Esophagus squamous epithelium (tissue), 5 donors: ENCODE data around the gene ETV6. TPM values are rescaled to one million over a fixed set of nuclear protein-coding genes. Genes with fewer than 3 reads are reported as not detected.

Source experiments
- DNase-seq: peaks from one replicate; lab custom pipeline; 2025; lab: John Stamatoyannopoulos, UW
- H3K27ac ChIP-seq, 4 donors: fragments of 200-600 bp; sonication (generic); one replicate each; pipeline ENCODE4 v1.5.1; 2016 to 2019; ENCODE audit warnings: mild to moderate bottlenecking in 1 of 4
- H3K27me3 ChIP-seq, 4 donors: fragments of 200-600 bp; sonication (generic); 1 replicate in 3 of 4; 2 replicates in 1 of 4; pipeline versions ENCODE4 v1.5.1 to v1.6.0; 2017 to 2021; ENCODE audit warnings: antibody characterized with exemption in 1 of 4
- H3K36me3 ChIP-seq, 3 donors: fragments of 200-600 bp; sonication (generic); one replicate each; pipeline ENCODE4 v1.5.1; 2016 to 2019
- H3K4me1 ChIP-seq, 3 donors: fragments of 200-600 bp; sonication (generic); one replicate each; pipeline ENCODE4 v1.5.1; 2017 to 2019
- H3K4me3 ChIP-seq, 4 donors: fragments of 200-600 bp; sonication (generic); 1 replicate in 3 of 4; 2 replicates in 1 of 4; pipeline ENCODE4 v1.5.1; 2016 to 2019; ENCODE audit warnings: mild to moderate bottlenecking in 2 of 4, moderate library complexity in 1 of 4
- H3K9me3 ChIP-seq, 3 donors: fragments of 200-600 bp; sonication (generic); one replicate each; pipeline ENCODE4 v1.5.1; 2016 to 2019
- CTCF ChIP-seq, 6 experiments: fragments of 450-650 bp in 4 of 6; fragments of 200-600 bp in 2 of 6; sonication (generic) in 2 of 6; IDR thresholded peaks; one replicate each; pipeline ENCODE4 v1.5.1; 2016 to 2019; ENCODE audit warnings: antibody characterized with exemption in 6 of 6, mild to moderate bottlenecking in 4 of 6, moderate library complexity in 4 of 6
- POLR2A ChIP-seq, 4 donors: fragments of 450-650 bp; IDR thresholded peaks; one replicate each; pipeline ENCODE4 v1.6.1; 2017; ENCODE audit warnings: antibody characterized with exemption in 4 of 4, mild to moderate bottlenecking in 4 of 4, moderate library complexity in 3 of 4
- WGBS, 2 donors: methylation state at CpG; one replicate each; pipeline ENCODE4 v1.1.5; 2018; 5-methylcytosine and 5-hydroxymethylcytosine counted together
- intact Hi-C: fragments of 100-400 bp; cut with DNase I; formaldehyde crosslinking; loops from one replicate; pipeline ENCODE4 v1.15.0; 2022
- total RNA-seq, 4 donors: library from RNA; depleted of rRNA; stranded (reverse); fragments of >200 nt; gene quantifications; one replicate each; pipeline ENCODE4 v1.1.0, GENCODE V29; 2016
- donor health status: DM: yes; HTN: yes; CAD: no.

ETV6 gene
- total RNA-seq, 4 donors from 2014 or later: 11.3 to 17.3 (median 13.8) TPM

- TF ChIP-seq POLR2A (IDR thresholded peaks at IDR 0.05): no peak
- no peak for TF ChIP-seq CTCF (IDR thresholded peaks at IDR 0.05)
- Histone ChIP-seq H3K4me1 (peaks cover 24 to 85% (median 64%) of the 10 kb centered on the region in 3 donors), H3K27me3 (no peaks in the 10 kb centered on the region), H3K4me3 (no peak overlapping the region), H3K36me3 (no peaks in the 10 kb centered on the region), H3K9me3 (no peaks in the 10 kb centered on the region), H3K27ac (peak overlapping the region in 3 of 4 donors; percentile 2 to 48 (median 11))
- intact Hi-C loops: no loop called here
- DNase-seq: no peak
- WGBS, 2 donors: 82 to 96% methylated on average over 5 to 8 of the region's 8 CpGs
Observed at GRCh38 chr12:11725686-11726085, 76.2 kb downstream of the ETV6 start.

- no peak for TF ChIP-seq POLR2A (IDR thresholded peaks at IDR 0.05)
- no peak for TF ChIP-seq CTCF (IDR thresholded peaks at IDR 0.05)
- H3K27ac ChIP-seq: peak overlapping the region in 3 of 4 donors; percentile 42 to 86 (median 83)
- no peaks in the 10 kb centered on the region for H3K36me3 ChIP-seq
- no peak for DNase-seq
- H3K4me1 ChIP-seq: peaks cover 29 to 94% (median 74%) of the 10 kb centered on the region in 3 donors
- 88% methylated on average over 3 of the region's 3 CpGs for WGBS, 2 donors
- H3K9me3 ChIP-seq: no peaks in the 10 kb centered on the region
- H3K27me3 ChIP-seq: no peaks in the 10 kb centered on the region
- no peak overlapping the region for H3K4me3 ChIP-seq
- intact Hi-C loops: no loop called here
Observed at GRCh38 chr12:11726659-11727058, 77.2 kb downstream of the ETV6 start.

- Histone ChIP-seq H3K4me1 (peaks cover 30 to 98% (median 80%) of the 10 kb centered on the region in 3 donors), H3K27me3 (no peaks in the 10 kb centered on the region), H3K27ac (peak overlapping the region in 3 of 4 donors; percentile 42 to 86 (median 83)), H3K9me3 (no peaks in the 10 kb centered on the region), H3K4me3 (no peak overlapping the region), H3K36me3 (no peaks in the 10 kb centered on the region)
- intact Hi-C loops: no loop called here
- no peak for DNase-seq
- WGBS, 2 donors: 71 to 74% methylated on average over 11 to 12 of the region's 12 CpGs
- TF ChIP-seq CTCF (IDR thresholded peaks at IDR 0.05) (no peak), POLR2A (IDR thresholded peaks at IDR 0.05) (no peak)
Observed at GRCh38 chr12:11727133-11727664, 77.7 kb downstream of the ETV6 start.

- Histone ChIP-seq H3K9me3 (no peaks in the 10 kb centered on the region), H3K4me3 (no peak overlapping the region), H3K27ac (peak overlapping the region; percentile 79 to 86 (median 81)), H3K4me1 (peaks cover 34 to 96% (median 84%) of the 10 kb centered on the region in 3 donors), H3K36me3 (no peaks in the 10 kb centered on the region), H3K27me3 (no peaks in the 10 kb centered on the region)
- intact Hi-C loops: no loop called here
- TF ChIP-seq POLR2A (IDR thresholded peaks at IDR 0.05): no peak
- no peak for TF ChIP-seq CTCF (IDR thresholded peaks at IDR 0.05)
- WGBS, 2 donors: 53 to 60% methylated on average over 6 to 8 of the region's 10 CpGs
- no peak for DNase-seq
Observed at GRCh38 chr12:11728154-11728755, 78.8 kb downstream of the ETV6 start.

- intact Hi-C loops: no loop called here
- no peak for DNase-seq
- WGBS, 2 donors: 28 to 42% methylated on average over 4 of the region's 4 CpGs
- H3K27ac ChIP-seq: peak overlapping the region; percentile 79 to 86 (median 81)
- no peak for TF ChIP-seq CTCF (IDR thresholded peaks at IDR 0.05)
- no peak for TF ChIP-seq POLR2A (IDR thresholded peaks at IDR 0.05)
- no peak overlapping the region for H3K4me3 ChIP-seq
- H3K4me1 ChIP-seq: peaks cover 34 to 89% (median 76%) of the 10 kb centered on the region in 3 donors
- H3K9me3 ChIP-seq: no peaks in the 10 kb centered on the region
- no peaks in the 10 kb centered on the region for H3K27me3 ChIP-seq
- H3K36me3 ChIP-seq: no peaks in the 10 kb centered on the region
Observed at GRCh38 chr12:11729008-11729407, 79.5 kb downstream of the ETV6 start.
